Upper lobe of right lung (tissue), 1 donor: ENCODE data around the gene MAP3K7CL. TPM values are rescaled to one million over a fixed set of nuclear protein-coding genes. Genes with fewer than 3 reads are reported as not detected.

Experiments
- ATAC-seq: fragments of 200-7000 bp; cut with Tn5 transposase; one replicate; pipeline ENCODE4 v1.9.1; 2020; ENCODE audit warnings: mild to moderate bottlenecking, moderate library complexity
- DNase-seq: peaks from one replicate; pipeline ENCODE4 v3.0.0-alpha.2; 2020
- H3K27ac ChIP-seq: fragments of 200-600 bp; one replicate; pipeline ENCODE4 v1.8.0; 2022
- H3K27me3 ChIP-seq: fragments of 200-600 bp; one replicate; pipeline ENCODE4 v1.8.0; 2022; ENCODE audit warnings: mild to moderate bottlenecking
- H3K36me3 ChIP-seq: fragments of 200-600 bp; one replicate; pipeline ENCODE4 v1.8.0; 2022
- H3K4me1 ChIP-seq: fragments of 200-600 bp; one replicate; pipeline ENCODE4 v1.8.0; 2022
- H3K4me3 ChIP-seq: fragments of 200-600 bp; one replicate; pipeline ENCODE4 v1.8.0; 2022; ENCODE audit warnings: mild to moderate bottlenecking
- H3K9me3 ChIP-seq: fragments of 200-600 bp; one replicate; pipeline ENCODE4 v1.8.0; 2022
- CTCF ChIP-seq: fragments of 200-600 bp; IDR thresholded peaks from one replicate; pipeline ENCODE4 v1.8.0; 2022; ENCODE audit warnings: antibody characterized with exemption
- intact Hi-C: fragments of 100-400 bp; cut with DNase I; formaldehyde crosslinking; loops from one replicate; pipeline ENCODE4 v1.11.0; 2022
- total RNA-seq: library from RNA; stranded (reverse); fragmentation: NEBNext Ultra II Directional; extraction: Animal tissue kit (Norgen Biotek cat#: 25700); gene quantifications from one replicate; pipeline ENCODE4 v1.2.1, GENCODE V29; 2021
- donor health status: DM: no; HTN: yes; CAD: no; lungs with severe emphysema.

MAP3K7CL gene
- total RNA-seq, 1 donor from 2014 or later = 7.6 TPM

DNA sequence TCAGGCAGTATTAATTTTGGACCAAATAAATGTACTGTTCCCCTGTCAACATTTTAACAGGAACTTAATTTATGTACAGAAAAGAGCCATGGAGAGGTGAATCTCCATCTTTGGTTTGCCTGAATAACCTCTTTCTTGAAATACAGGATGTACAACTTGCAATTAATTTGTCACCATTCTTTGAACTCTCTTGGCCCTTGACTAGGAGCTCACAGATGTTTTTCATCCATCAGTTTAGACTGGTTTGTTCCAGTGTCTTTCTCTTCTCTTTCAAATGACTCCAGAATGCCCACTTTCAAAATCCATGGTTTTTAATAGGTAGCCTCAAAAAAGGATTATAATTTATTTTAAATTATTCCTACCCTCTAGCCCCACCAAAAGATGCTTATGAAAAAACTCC lies 5.0 kb downstream of the MAP3K7CL start:
- H3K4me1 ChIP-seq = no peaks in the 10 kb centered on the region
- no peak overlapping the region for H3K27ac ChIP-seq
- intact Hi-C loops = no loop called here
- TF ChIP-seq CTCF = no peak
- DNase-seq (no peak), ATAC-seq (no peak)
- H3K36me3 ChIP-seq = no peaks in the 10 kb centered on the region
- no peaks in the 10 kb centered on the region for H3K27me3 ChIP-seq
- H3K4me3 ChIP-seq = no peak overlapping the region
- no peaks in the 10 kb centered on the region for H3K9me3 ChIP-seq

GRCh38 chr21:29136033-29136432 lies 5.6 kb downstream of the MAP3K7CL start:
- no peak for DNase-seq
- no peak for ATAC-seq
- no peaks in the 10 kb centered on the region for H3K4me1 ChIP-seq
- no peak overlapping the region for H3K27ac ChIP-seq
- TF ChIP-seq CTCF = no peak
- intact Hi-C loops = no loop called here
- H3K36me3 ChIP-seq = no peaks in the 10 kb centered on the region
- H3K4me3 ChIP-seq = no peak overlapping the region
- H3K27me3 ChIP-seq = no peaks in the 10 kb centered on the region
- no peaks in the 10 kb centered on the region for H3K9me3 ChIP-seq

GRCh38 chr21:29144736-29145353 lies 14.4 kb downstream of the MAP3K7CL start:
- no peak for TF ChIP-seq CTCF
- ATAC-seq = no peak
- Histone ChIP-seq H3K4me1 (peaks cover 5% of the 10 kb centered on the region), H3K4me3 (no peak overlapping the region), H3K27me3 (no peaks in the 10 kb centered on the region), H3K27ac (peak overlapping the region; percentile 34), H3K36me3 (no peaks in the 10 kb centered on the region), H3K9me3 (no peaks in the 10 kb centered on the region)
- DNase-seq = no peak
- intact Hi-C loops = no loop called here

- intact Hi-C loops = no loop called here
- Histone ChIP-seq H3K4me1 (peaks cover 5% of the 10 kb centered on the region), H3K27me3 (no peaks in the 10 kb centered on the region), H3K4me3 (no peak overlapping the region), H3K27ac (peak overlapping the region; percentile 34), H3K36me3 (no peaks in the 10 kb centered on the region), H3K9me3 (no peaks in the 10 kb centered on the region)
- peak; percentile 9 for ATAC-seq
- DNase-seq = no peak
- no peak for TF ChIP-seq CTCF
Measured at GRCh38 chr21:29145354-29145782, 14.9 kb downstream of the MAP3K7CL start.

DNA sequence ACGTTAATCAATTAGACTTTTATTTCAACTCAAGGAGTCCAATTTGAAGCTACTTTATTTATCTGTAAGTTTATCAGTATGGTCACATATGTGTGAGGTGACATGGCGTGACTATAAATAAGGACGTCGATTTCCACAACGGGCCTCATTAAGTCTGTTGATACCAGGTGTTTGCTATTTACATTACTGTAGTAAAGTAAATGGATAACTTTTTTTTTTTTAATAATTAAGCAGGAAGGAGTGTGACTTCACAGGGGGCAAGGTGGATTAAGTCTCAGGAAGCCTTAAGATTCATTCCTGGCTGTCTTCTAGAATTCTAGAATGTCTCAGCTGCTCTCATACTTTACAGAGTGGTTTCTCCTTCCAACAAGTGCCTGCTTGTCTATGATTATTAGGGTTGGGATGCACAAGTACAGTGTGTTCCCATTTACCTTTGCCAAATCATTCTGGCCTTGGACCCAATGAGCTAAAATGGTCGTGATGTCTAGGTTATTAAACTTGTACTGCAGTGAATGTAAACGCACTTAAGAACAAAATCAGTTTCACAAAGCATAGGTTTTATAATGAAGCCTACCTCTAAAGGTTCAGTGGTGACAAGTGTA lies 15.5 kb downstream of the MAP3K7CL start:
- TF ChIP-seq CTCF = no peak
- no peak overlapping the region for H3K4me3 ChIP-seq
- H3K27ac ChIP-seq = peak overlapping the region; percentile 34
- H3K9me3 ChIP-seq = no peaks in the 10 kb centered on the region
- DNase-seq = no peak
- H3K36me3 ChIP-seq = no peaks in the 10 kb centered on the region
- H3K4me1 ChIP-seq = peaks cover 5% of the 10 kb centered on the region
- intact Hi-C loops = no loop called here
- H3K27me3 ChIP-seq = no peaks in the 10 kb centered on the region
- ATAC-seq = no peak
